Vagina (tissue), 2 donors: ENCODE data around the gene TF. TPM values are rescaled to one million over a fixed set of nuclear protein-coding genes. Genes with fewer than 3 reads are reported as not detected.

Experiments used
- DNase-seq, 2 donors: peaks; one replicate each; pipeline ENCODE4 v3.0.0-alpha.2; 2017; ENCODE audit errors: extremely low spot score in 2 of 2
- H3K27ac ChIP-seq: fragments of 200-600 bp; sonication (generic); one replicate; pipeline ENCODE4 v1.5.1; 2019
- H3K27me3 ChIP-seq: fragments of 200-600 bp; sonication (generic); one replicate; pipeline ENCODE4 v1.5.1; 2019
- H3K36me3 ChIP-seq, 2 donors: fragments of 200-600 bp; sonication (generic); one replicate each; pipeline ENCODE4 v1.5.1; 2017 to 2019
- H3K4me1 ChIP-seq: fragments of 200-600 bp; sonication (generic); one replicate; pipeline ENCODE4 v1.5.1; 2019
- H3K4me3 ChIP-seq, 2 donors: fragments of 200-600 bp; sonication (generic); 1 replicate in 1 of 2; 2 replicates in 1 of 2; pipeline ENCODE4 v1.5.1; 2016 to 2019
- H3K9me3 ChIP-seq: fragments of 200-600 bp; sonication (generic); one replicate; pipeline ENCODE4 v1.5.1; 2019
- POLR2A ChIP-seq, 2 donors: fragments of 450-650 bp; IDR thresholded peaks; one replicate each; pipeline ENCODE4 v1.6.1; 2017; ENCODE audit warnings: antibody characterized with exemption in 2 of 2, mild to moderate bottlenecking in 2 of 2, moderate library complexity in 2 of 2
- POLR2AphosphoS5 ChIP-seq, 2 donors: sonication (generic); formaldehyde crosslinking; IDR thresholded peaks; one replicate each; pipeline ENCODE4 v1.9.0; 2017; ENCODE audit warnings: antibody characterized with exemption in 2 of 2, mild to moderate bottlenecking in 2 of 2, low read depth in 1 of 2; ENCODE audit not compliant: insufficient read depth in 1 of 2
- intact Hi-C: fragments of 100-400 bp; cut with DNase I; formaldehyde crosslinking; loops from one replicate; pipeline ENCODE4 v1.15.1; 2023
- total RNA-seq: library from RNA; depleted of rRNA; stranded (reverse); fragments of >200 nt; gene quantifications from one replicate; pipeline ENCODE4 v1.2.3, GENCODE V29; 2016
- TF ChIP-seq, protein P1 (sequence below), 3 experiments: fragments of 450-650 bp in 2 of 3; fragments of 200-600 bp in 1 of 3; sonication (generic) in 1 of 3; IDR thresholded peaks; one replicate each; pipeline ENCODE4 v1.5.1; 2017 to 2019; ENCODE audit warnings: antibody characterized with exemption in 3 of 3, mild to moderate bottlenecking in 2 of 3, moderate library complexity in 2 of 3

The TF gene
- total RNA-seq, 1 donor from 2014 or later, result 2.9 TPM

DNA sequence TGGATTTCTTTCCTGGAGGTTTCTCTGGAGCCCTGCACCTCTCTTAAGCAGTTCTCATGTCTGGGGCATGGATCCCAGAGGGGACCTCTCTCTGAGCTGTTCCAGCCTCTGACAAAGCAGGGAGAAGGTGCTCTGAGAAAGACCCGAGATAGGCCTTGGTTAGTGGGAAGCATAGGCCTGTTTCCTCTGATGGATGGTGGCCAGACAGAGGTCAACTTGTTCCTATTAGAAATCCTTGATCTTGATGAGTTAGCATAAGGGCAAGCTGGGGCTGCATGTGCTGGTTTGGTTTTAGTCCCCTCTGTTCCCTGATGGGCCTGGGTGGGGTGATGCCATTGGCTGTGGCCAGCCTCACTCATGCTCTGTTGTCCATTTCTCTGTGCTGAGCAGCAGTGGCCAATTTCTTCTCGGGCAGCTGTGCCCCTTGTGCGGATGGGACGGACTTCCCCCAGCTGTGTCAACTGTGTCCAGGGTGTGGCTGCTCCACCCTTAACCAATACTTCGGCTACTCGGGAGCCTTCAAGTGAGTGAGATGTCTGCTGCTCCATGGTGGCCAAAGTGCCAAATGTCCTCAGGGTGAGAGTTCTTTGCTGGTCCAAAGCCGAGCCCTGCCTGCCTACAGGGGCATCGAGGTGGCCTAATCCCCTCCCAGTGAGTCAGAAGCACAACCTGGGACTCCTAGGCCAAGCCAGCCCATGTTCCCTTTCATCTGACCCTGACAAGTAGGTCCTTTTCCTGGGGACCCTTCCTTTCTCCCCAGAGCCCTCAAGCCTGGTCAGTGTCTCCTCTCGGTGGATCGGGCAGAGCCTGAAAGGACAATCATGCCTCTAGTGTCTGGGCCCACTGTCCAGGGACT lies 9.0 kb downstream of the TF start:
- Histone ChIP-seq H3K4me1 (no peaks in the 10 kb centered on the region), H3K4me3 (no peak overlapping the region), H3K27ac (no peak overlapping the region), H3K27me3 (no peaks in the 10 kb centered on the region), H3K36me3 (no peaks in the 10 kb centered on the region), H3K9me3 (no peaks in the 10 kb centered on the region)
- no peak for TF ChIP-seq POLR2AphosphoS5 (IDR thresholded peaks at IDR 0.05; ENCODE audit: insufficient read depth in 1 of 2, low read depth in 1 of 2)
- TF ChIP-seq, protein P1, sequence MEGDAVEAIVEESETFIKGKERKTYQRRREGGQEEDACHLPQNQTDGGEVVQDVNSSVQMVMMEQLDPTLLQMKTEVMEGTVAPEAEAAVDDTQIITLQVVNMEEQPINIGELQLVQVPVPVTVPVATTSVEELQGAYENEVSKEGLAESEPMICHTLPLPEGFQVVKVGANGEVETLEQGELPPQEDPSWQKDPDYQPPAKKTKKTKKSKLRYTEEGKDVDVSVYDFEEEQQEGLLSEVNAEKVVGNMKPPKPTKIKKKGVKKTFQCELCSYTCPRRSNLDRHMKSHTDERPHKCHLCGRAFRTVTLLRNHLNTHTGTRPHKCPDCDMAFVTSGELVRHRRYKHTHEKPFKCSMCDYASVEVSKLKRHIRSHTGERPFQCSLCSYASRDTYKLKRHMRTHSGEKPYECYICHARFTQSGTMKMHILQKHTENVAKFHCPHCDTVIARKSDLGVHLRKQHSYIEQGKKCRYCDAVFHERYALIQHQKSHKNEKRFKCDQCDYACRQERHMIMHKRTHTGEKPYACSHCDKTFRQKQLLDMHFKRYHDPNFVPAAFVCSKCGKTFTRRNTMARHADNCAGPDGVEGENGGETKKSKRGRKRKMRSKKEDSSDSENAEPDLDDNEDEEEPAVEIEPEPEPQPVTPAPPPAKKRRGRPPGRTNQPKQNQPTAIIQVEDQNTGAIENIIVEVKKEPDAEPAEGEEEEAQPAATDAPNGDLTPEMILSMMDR (IDR thresholded peaks at IDR 0.05), result no peak
- TF ChIP-seq POLR2A (IDR thresholded peaks at IDR 0.05), result no peak
- intact Hi-C loops, result no loop called here
- peak in 1 of 2 donors; percentile 93 for DNase-seq

DNA sequence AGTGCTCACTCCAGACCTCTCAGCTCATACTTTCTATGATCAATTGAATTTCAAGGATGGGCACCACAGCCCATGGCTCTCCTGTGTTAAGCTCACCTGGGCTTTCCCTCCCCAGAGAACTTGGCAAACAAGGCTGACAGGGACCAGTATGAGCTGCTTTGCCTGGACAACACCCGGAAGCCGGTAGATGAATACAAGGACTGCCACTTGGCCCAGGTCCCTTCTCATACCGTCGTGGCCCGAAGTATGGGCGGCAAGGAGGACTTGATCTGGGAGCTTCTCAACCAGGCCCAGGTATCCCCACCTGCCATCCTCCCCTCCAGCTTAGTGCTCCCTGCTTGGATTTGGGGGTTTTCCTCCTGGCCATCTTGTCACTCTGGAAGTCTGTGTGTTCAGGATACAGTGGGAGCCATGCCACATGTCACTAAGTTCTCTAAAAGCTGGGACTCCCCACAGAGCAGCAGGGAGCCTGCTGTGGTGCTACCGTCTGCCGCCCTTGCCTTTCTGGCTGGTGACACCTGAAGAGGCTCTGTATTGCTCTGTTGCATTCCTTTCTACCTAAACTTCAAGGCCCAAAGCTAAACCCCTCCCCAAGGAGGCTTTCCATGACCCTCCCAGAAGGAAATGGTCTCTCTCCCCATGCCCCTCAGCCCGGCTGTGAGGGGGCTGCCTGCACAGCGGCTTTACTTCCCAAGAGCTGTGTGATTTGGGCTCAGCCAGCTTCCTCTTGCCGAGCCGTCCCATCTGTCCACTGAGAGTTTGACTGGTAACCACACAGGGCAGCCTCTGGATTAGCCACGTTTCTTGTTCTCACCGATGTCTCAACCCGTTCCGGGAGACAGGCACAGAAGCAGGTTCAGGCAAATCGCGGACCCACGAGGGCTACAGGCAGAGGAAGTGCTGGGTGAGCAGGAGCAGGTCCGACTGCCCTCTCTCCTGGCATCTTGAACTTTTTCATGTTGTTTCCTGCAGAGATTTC lies 10.8 kb downstream of the TF start:
- Histone ChIP-seq H3K4me3 (no peak overlapping the region), H3K27ac (no peak overlapping the region), H3K4me1 (no peaks in the 10 kb centered on the region), H3K9me3 (no peaks in the 10 kb centered on the region), H3K27me3 (no peaks in the 10 kb centered on the region), H3K36me3 (no peaks in the 10 kb centered on the region)
- DNase-seq, result peak in 1 of 2 donors; percentile 87
- intact Hi-C loops, result no loop called here
- TF ChIP-seq POLR2A (IDR thresholded peaks at IDR 0.05), result no peak
- no peak for TF ChIP-seq POLR2AphosphoS5 (IDR thresholded peaks at IDR 0.05; ENCODE audit: insufficient read depth in 1 of 2, low read depth in 1 of 2)
- TF ChIP-seq, protein P1 (IDR thresholded peaks at IDR 0.05), result no peak

DNA sequence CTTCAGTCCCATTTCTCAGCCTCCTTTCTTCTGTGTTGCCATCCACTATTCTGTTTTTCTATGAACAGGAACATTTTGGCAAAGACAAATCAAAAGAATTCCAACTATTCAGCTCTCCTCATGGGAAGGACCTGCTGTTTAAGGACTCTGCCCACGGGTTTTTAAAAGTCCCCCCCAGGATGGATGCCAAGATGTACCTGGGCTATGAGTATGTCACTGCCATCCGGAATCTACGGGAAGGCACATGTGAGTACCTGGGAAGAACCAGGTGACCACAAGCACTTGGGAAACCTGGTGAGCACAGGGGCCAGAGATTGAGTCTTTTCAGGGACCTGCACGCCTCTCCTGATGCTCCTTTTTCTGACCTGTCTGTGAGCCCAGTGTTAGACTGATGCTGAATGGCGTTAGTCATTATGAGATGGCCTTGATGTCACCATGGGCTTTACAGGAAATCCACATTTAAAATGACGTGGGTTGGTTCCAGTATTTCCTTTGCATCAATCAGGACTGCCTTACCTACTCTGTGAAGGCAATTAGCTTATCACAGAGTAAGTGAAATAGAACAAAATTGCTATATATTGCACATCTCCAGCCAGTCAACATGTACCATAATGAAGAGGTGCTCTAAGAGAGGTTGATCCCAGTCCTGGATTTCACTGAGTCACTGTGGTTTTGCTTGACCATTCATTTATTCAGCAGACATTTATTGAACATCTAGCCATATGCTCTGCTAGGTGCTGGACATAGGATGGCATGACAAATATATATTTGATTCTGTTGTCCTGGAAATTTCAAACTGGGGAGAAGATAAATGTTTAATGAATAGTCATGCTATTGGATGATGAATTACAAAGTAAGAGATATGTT lies 11.7 kb downstream of the TF start:
- peak in 1 of 2 donors; percentile 46 for DNase-seq
- H3K4me1 ChIP-seq, result no peaks in the 10 kb centered on the region
- H3K27me3 ChIP-seq, result no peaks in the 10 kb centered on the region
- no peaks in the 10 kb centered on the region for H3K36me3 ChIP-seq
- H3K4me3 ChIP-seq, result no peak overlapping the region
- TF ChIP-seq POLR2AphosphoS5 (IDR thresholded peaks at IDR 0.05; ENCODE audit: insufficient read depth in 1 of 2, low read depth in 1 of 2) (no peak), POLR2A (IDR thresholded peaks at IDR 0.05) (no peak)
- TF ChIP-seq, protein P1 (IDR thresholded peaks at IDR 0.05), result no peak
- H3K27ac ChIP-seq, result no peak overlapping the region
- intact Hi-C loops, result no loop called here
- no peaks in the 10 kb centered on the region for H3K9me3 ChIP-seq

DNA sequence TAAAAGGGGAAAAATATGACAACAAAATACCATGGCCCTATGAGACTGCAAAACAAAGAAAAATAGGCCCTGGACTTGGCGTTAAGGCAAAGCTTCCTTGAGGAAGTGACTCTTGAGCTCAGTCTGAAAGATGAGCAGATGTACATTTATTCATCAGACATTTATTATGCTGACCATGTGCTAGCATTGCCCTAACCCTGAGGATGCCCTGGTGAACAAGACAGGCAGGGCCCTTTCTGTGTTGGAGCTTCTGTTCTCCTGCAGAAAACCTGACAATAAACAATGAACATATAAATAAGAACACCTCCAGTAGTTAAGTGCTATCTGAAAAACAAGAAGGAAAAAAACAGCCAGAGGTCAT lies 12.4 kb downstream of the TF start:
- Histone ChIP-seq H3K4me1 (no peaks in the 10 kb centered on the region), H3K27ac (no peak overlapping the region), H3K36me3 (no peaks in the 10 kb centered on the region), H3K4me3 (no peak overlapping the region), H3K27me3 (no peaks in the 10 kb centered on the region), H3K9me3 (no peaks in the 10 kb centered on the region)
- TF ChIP-seq, protein P1 (IDR thresholded peaks at IDR 0.05), result no peak
- TF ChIP-seq POLR2AphosphoS5 (IDR thresholded peaks at IDR 0.05; ENCODE audit: insufficient read depth in 1 of 2, low read depth in 1 of 2) (no peak), POLR2A (IDR thresholded peaks at IDR 0.05) (no peak)
- intact Hi-C loops, result no loop called here
- peak in 1 of 2 donors; percentile 12 for DNase-seq
